HG03108 (cell line): Measurements from ENCODE around the gene SYCP2.
"Not testable (repeated sequence)": the region's sequence is repeated elsewhere in the genome, so short reads cannot be mapped to it uniquely, and the experiment has no call there.

Source experiments
- ATAC-seq: cut with Tn5 transposase; IDR thresholded peaks from one replicate; pipeline ENCODE4 v1.9.1; 2021; ENCODE audit warnings: moderate library complexity; ENCODE audit not compliant: unreplicated experiment

SYCP2 gene

DNA sequence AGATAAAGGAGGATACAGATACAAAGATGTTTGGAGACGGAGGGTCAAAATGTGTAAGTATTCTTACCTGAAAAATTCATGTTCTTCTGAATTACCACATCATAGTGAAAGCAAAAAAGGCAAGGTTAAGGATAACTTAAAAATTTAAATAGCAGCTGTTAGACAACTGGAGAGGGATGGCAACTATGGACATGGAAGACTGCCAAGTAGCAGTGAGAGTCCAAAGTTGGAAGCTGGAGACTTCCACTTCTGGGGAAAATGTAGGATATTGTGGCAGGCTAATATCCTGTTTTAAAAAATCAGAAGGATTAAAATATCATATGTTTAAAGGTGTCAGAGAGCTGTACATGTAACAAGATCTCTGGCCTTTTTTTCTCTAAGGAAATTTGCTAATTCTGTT, 29.8 kb downstream of the SYCP2 start:
- ATAC-seq = no peak

DNA sequence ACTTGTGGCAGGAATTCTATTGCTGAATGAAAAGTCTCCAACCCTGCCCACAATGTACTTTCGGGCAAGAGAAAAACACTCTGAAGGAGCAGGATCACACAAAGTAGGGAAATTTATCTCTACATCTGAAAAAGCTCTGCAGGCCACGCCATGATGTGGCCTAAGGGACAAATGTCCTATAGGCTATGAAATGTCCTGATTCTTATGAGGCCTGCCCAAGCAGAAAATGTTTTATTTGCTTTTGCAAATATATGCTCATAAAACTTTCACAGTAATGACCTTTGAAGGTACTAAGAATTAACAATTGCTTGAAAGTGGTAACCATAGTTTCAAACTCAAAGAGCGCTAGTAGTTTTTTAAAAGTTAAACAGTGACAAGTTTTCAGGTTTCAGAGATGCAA, 31.0 kb downstream of the SYCP2 start:
- ATAC-seq = no peak

DNA sequence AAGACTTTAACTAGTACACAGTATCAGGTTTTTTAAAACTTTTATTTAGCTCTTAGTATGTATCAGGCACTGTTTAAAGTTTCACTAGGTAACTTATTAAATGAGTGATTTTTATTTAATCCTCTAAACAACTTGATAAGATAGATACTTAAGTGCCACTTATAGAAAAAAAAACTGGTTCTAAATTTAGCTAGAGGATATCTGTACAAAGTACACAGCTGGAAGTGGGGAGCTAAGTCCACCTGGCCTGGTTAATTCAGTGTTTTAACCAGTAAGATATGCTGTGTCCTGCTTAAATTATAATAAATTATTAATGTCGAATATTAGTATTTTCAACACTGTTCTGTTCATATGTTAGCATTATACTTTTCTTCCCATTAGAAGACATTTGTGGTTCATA, 37.5 kb downstream of the SYCP2 start:
- ATAC-seq = no peak

DNA sequence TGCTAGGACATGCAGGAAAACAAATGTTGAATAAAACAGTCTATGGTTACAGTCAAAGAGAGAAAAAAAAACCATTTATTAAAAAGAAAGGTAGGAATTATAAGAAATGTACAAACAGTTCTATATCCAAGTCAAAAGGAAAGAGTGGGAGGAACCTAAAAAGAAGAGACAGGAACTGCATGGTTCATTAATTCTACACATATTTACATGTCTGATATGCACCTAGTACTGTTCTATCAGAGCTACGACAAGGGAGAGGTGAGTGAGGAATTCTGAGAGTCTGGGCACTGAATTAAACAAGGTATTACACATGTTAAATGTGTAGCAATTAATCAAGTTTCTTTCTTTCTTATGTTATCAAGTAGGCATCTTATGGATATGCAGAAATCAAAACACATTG, 41.9 kb downstream of the SYCP2 start:
- ATAC-seq = no peak

DNA sequence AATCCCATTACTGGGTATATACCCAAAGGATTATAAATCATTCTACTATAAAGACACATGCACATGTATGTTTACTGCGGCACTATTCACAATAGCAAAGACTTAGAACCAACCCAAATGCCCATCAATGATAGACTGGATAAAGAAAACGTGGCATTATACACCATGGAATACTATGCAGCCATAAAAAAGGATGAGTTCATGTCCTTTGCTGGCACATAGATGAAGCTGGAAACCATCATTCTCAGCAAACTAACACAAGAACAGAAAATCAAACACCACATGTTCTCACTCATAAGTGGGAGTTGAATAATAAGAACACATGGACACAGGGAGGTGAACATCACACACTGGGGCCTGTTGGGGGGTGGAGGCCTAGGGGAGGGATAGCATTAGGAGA, 43.4 kb downstream of the SYCP2 start:
- ATAC-seq = not testable (repeated sequence)

DNA sequence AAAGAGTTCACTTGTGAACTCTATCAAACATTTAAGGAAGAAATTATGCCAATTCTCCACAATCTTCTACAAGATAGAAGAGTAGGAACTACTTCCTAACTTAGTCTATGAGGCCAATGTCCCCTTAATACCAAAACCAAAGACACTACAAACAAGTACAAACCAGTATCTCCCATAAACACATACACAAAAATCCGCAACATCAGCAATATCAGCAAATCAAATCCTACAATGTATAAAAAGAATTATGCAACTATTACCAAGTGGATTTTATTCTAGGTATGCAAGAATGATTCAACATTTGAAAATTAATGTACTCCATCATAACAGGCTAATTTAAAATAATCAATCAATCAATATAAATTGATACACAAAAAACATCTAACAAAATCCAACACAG, 45.4 kb downstream of the SYCP2 start:
- no peak for ATAC-seq

DNA sequence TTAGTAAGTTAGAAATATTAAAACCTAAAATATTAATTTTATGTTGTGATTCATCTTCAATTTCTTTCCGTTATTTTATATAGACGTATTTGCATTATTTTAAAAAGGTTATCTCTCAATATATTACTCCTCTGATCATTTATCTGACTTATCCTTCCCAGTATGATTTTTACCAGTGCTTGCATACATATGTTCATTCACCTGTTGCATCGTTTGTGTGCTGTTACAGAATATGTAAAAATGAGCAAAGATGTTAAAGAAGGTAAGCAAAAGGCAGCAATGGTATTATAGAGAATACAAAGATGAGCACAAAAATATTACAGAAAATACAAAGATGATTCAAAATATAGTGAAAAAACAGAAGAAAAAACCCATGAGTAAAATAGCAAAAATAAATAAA, 48.9 kb downstream of the SYCP2 start:
- ATAC-seq = no peak

DNA sequence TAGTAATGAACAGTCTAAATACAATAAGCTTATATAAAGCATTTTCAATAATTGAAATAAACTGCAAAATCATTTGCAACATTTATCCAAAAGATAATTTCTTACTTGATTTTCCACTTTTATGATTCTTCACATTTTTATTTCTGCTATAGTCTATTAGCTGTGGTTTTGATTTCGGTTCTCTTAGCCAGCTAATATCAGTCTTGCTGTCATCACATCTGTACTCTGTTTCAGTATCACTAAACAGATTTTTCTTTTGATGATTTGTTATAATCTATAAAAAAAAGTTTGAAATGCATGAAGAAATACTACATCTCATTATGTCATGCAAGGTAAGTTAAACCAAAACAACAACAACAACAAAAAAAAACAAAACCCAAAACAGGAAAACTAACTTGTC, 53.2 kb downstream of the SYCP2 start:
- no peak for ATAC-seq

DNA sequence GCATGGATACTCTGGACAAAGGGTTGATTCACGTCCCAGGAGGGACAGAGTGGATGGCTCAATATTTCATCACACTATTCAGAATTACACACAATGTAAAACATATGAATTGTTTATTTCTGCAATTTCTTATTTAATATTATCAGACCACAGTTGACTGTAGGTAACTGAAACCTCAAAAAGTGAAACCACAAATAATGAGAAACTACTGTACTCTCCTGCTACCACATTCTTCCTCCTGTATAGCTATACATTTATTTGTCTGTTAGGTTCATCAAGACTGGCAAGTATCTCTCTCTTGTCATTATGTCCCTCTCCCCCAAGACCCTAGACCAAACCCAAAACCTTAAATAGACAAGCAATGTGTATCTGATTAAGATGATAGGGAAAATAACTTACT, 60.0 kb downstream of the SYCP2 start:
- no peak for ATAC-seq

DNA sequence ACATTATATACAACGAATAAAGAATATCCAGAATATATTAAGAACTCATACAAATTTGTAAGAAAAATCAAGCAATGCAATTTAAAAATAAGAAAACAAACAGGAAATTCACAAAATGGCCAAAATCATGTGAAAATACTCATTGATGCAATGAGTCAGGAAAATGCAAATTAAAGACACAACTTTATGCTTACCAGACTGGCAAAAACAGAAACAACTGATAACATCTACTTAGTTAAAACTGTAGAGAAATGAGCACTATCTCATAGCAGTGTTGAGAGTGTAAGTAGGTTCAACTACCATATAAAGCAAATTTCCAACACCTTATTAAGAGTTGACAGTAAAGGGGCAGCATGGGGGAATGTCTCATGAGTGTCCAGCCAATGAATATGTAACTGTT, 62.3 kb downstream of the SYCP2 start:
- no peak for ATAC-seq

DNA sequence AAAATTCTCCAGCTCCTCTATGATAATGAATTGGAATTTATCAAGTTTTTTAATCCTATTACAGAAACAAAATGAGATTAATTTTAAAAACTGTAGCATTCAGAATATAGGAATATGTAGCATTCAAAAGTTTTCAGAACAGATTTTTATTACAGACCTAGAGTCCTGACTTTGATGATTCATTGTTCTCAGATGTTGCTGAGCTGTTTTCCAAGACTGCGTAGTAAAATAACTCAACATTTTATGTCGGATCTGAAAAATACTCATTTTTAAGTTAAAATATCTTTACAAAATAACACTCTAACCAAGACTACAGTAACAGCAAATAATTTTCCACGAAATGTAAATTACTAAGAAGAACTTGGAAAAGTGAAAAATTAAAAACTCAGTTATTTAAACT, 67.1 kb downstream of the SYCP2 start:
- no peak for ATAC-seq

DNA sequence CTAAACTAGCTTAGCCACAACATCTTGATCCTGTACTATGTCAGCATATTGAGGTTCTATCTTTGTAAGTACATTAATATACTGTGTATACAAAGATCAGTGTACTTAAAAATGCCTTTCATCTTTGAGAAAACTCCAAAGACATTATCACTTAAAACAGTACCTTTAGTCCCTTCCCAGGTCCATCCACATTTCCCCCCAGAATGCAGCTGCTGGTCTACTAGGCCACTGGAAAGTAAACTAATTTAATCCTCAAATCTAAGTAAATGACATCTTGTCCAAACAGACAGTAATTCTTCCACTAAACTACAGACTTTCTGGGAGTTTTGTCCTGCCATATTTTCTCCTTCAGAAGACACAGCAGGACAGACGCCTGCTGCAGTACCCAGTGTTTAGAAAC, 68.7 kb downstream of the SYCP2 start:
- no peak for ATAC-seq

DNA sequence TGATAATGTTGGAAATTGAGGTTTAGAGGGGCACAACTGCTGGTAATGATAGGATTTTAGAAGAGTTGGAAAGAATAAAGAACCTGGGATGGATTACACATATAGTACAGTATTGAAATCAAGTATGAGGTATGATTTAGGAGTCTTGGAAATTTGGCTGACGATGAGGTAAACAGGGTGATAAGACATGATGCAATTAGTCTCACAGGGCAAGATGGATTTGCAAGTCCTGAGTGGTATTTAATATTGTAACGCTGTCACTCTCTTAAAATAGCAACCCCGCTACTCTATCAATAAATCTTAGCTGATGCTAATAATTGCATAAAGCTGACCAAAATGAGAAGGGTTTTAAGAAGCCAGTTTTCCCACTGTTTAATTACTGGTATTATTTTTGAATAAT, 70.4 kb downstream of the SYCP2 start:
- no peak for ATAC-seq

DNA sequence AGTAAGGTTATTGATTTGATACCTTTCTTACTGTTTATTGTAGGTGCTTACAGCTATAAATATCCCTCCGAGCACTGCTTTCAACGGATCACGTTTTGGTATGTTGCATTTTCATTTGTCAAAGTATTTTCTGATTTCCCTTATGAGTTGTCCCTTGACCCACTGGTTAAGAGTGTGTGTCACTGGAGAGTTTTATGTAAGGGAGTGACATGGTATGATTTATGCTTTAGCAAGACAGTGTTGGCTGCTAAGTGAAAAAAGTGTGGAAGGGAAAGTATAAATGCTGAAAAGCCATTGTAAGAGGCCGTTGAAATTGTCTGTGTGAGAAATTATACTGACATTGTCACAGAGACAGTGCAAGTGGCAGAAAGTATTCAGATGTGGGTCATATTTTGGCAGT, 72.0 kb downstream of the SYCP2 start:
- ATAC-seq = no peak

DNA sequence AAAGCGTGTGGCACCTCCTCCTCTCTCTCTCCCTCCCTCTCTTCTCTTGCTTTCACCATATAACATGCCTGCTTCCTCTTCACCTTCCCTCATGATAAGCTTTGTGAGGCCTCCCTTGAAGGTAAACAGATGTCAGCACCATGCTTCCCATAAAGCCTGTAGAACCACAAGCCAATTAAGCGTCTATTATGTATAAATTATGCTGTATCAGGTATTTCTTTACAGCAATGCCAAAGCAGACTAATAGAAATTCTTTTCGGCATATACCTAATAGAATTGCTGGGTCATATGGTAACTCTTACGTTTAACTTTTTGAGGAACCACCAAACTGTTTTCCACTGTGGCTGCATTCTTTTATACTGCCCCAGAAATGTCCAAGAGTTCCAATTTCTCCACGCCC, 75.0 kb downstream of the SYCP2 start:
- ATAC-seq = no peak

DNA sequence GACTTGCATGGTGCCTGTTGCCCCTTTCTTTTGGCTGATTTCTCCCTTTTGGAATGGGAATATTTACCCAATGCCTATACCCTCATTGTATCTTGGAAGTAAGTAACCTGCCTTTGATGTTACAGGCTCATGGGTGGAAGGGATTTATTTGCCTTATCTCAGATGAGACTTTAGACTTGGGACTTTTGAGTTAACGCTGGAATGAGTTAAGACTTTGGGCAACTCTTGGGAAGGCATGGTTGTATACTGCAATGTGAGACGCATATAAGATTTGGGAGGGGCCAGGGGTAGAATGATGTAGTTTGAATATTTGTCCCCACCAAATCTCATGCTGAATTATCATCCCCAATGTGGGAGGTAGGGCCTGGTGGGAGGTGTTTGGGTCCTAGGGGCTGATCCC, 75.5 kb downstream of the SYCP2 start:
- no peak for ATAC-seq

DNA sequence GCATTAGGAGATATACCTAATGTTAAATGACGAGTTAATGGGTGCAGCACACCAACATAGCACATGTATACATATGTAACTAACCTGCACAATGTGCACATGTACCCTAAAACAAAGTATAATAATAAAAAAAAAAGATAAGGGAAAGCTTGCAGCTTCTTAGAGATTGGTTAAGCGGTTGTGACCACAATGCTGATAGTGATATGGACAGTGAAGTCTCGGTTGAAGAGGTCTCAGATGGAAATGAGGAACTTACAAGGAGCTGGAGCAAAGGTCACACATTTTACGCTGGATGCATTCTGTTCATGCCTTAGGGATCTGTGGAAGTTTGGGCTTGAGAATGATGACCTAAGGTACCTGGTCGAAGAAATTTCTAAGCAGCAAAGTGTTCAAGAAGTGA, 76.5 kb downstream of the SYCP2 start:
- ATAC-seq = not testable (repeated sequence)

DNA sequence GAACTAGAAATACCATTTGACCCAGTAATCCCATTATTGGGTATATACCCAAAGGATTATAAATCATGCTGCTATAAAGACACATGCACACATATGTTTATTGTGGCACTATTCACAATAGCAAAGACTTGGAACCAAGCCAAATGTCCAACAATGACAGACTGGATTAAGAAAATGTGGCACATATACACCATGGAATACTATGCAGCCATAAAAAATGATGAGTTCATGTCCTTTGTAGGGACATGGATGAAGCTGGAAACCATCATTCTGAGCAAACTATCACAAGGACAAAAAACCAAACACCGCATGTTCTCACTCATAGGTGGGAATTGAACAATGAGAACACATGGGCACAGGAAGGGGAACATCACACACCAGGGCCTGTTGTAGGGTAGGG, 76.9 kb downstream of the SYCP2 start:
- not testable (repeated sequence) for ATAC-seq

DNA sequence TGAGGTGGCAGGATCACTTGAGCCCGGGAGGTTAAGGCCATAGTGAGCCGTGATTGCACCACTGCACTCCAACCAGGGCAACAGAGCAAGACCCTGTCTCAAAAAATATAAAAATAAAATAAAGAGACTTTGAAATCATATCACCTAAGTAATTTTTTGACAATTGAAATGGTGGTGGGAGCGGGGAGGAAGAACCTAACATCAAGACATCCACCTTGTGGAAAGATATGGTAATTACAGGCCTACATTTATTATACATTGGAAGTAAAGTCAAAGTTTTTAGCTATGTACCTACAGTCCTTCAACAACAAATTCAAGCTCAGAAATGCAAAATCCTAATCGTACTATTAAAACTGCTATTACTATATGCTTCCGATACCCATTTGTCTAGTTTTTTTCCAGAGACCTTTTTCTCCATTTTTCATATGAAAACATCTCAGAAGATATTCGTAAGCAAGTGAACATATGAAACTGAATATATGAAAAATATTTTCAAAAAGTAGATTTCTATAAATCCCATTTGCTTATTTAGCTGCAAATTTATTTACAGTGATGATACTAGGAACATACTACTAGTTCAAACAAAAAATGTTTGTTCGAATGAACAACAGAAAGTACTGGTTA, 83.3 kb downstream of the SYCP2 start:
- no peak for ATAC-seq

DNA sequence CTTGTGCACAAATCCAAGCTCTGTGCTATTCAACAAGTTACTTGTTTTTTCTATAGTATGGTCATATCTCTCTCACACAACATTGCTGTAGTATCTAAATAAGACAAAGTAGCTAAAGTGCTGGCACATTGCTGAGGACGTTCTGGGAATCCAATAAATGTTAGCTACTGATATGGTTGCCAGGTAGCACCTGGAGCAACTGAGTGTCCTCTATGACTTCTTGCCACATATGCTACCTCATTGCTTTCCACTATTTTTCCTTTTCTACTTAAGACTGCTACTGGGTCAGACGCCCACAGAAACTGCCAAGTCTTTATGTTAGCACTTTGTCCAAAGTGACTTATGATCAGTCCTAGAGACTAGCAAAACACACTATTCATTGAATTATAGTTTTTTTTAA, 85.3 kb downstream of the SYCP2 start:
- no peak for ATAC-seq

DNA sequence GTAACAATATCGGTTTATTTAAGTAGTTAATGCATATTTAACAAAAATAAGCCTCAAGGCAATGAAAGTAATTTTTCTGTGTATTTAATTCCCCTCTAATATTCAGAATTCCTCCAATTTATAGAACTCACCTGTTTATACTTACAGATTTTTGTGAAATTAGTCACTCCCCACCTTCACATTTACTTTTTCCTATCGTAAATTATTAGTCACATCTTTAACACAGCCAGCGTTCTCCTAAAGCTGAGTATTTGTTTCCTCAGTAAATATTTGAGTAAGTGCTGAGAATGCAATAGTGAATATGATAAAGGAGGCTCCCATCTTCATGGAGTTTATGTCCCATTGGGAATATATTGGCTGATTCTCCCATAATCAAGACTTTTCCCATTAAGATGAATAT, 88.0 kb downstream of the SYCP2 start:
- no peak for ATAC-seq

DNA sequence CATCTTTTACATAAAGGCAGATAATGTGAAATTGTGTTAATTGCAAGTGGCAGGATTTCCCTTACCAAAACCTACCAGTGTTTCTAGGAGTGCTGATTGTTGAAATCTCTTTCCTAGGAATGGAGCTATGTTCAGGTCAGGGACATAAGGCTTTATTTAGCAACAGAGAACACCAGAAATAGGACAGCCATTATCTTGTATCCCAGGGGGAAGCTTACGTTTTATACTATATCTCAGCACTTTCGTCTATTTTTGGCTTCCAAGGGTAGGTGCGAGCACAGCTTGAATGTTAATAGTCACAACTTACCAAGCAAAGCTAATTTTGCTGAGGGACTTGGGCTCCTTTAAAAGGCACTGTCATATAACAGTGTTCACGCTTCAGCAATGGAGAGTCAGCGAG, 94.0 kb downstream of the SYCP2 start:
- no peak for ATAC-seq

DNA sequence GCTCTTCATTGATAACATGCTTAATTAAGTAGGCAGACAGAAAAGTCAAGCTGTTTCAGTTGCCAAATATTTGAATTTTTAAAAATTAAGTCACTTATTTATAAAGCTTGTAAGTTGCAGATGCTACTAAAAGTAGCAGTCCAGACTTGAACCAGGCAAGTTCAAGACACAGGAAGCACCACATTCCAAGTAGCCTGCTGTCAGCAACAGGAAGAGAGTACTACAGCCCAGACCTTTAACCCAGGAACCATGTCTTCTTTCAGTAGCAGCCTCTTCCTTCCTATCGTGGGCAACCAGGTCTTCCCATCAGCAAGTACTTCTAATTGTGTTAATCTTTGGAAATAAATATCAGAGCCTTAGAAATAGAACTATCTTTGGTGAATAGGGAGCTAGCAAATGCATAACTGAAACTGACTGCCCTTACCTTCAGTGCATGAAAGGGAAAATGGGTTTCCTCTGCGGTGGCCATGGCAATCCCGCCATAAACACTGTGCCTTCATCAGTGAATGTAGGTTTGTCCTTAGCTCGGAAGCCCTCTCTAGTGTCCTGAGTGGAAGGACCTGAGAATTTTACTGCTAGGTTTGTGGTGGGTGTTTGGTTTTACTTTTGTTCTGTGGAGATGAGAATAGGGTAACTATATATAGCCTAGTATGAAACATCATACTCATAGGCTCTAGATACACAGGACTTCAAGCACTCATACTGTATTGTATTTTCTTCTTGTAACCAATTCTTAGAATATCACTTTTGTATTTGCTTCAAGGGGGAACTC, 95.6 kb downstream of the SYCP2 start:
- ATAC-seq = no peak
